H1 (cell line): ENCODE results near the gene DENND1A. TPM values are rescaled to one million over a fixed set of nuclear protein-coding genes. Genes with fewer than 3 reads are reported as not detected.

Experiments used
- CTCF ChIA-PET: fragments of 300-600 bp; sonication (Branson Sonifier 250); formaldehyde crosslinking; loops from one replicate; lab custom pipeline; 2021; ENCODE audit not compliant: partially characterized antibody; lab: Charles Lee
- POLR2A ChIA-PET: fragments of 300-600 bp; sonication (Branson Sonifier 250); formaldehyde crosslinking; loops from one replicate; lab custom pipeline; 2021; ENCODE audit warnings: inconsistent platforms; ENCODE audit not compliant: partially characterized antibody; lab: Charles Lee
- DNase-seq, 2 experiments: peaks; one replicate each; pipeline versions ENCODE4 v3.0.0 to v3.0.0-alpha.2; 2010 to 2022; ENCODE audit warnings: low spot score in 2 of 2, low read depth in 1 of 2, mixed read lengths in 1 of 2
- FAIRE-seq: peaks from 2 replicates; lab custom pipeline; 2011; peaks lifted over from hg19 to GRCh38; lab: Jason Lieb, UNC
- H2AFZ ChIP-seq: 2 replicates; pipeline ENCODE4 v1.8.1; 2012; ENCODE audit warnings: low read length, inconsistent platforms
- H2AK5ac ChIP-seq: 2 replicates; pipeline ENCODE4 v1.6.1; 2013; ENCODE audit warnings: low read depth, low read length
- H2BK120ac ChIP-seq: replicated peaks from 2 replicates; pipeline ENCODE3; 2013; ENCODE audit warnings: low read depth, low read length, inconsistent platforms
- H2BK12ac ChIP-seq: 2 replicates; pipeline ENCODE4 v1.6.1; 2013; ENCODE audit warnings: low read depth, low read length
- H2BK15ac ChIP-seq: 2 replicates; pipeline ENCODE4 v1.6.1; 2013; ENCODE audit warnings: low read length
- H2BK20ac ChIP-seq: 2 replicates; pipeline ENCODE4 v1.6.1; 2013; ENCODE audit warnings: low read length
- H2BK5ac ChIP-seq: 2 replicates; pipeline ENCODE4 v1.6.1; 2013; ENCODE audit warnings: low read depth, low read length
- H3K14ac ChIP-seq: 2 replicates; pipeline ENCODE4 v1.6.1; 2013; ENCODE audit warnings: inconsistent platforms; ENCODE audit not compliant: insufficient read length
- H3K18ac ChIP-seq: 2 replicates; pipeline ENCODE4 v1.6.1; 2013; ENCODE audit warnings: low read length; ENCODE audit errors: extremely low read depth
- H3K23ac ChIP-seq: 2 replicates; pipeline ENCODE4 v1.6.1; 2013; ENCODE audit warnings: inconsistent platforms; ENCODE audit not compliant: insufficient read length
- H3K23me2 ChIP-seq: 2 replicates; pipeline ENCODE4 v1.6.1; 2013; ENCODE audit warnings: low read depth, low read length
- H3K27ac ChIP-seq: 2 replicates; pipeline ENCODE4 v1.6.1; 2011; ENCODE audit warnings: low read depth, low read length, inconsistent platforms
- H3K27me3 ChIP-seq, 4 experiments: replicated peaks in 1 of 4; 1 replicate in 1 of 4; 2 replicates in 3 of 4; pipeline versions ENCODE4 v1.6.1 to v1.8.1; 2011 to 2013; ENCODE audit warnings: low read length in 3 of 4, mild to moderate bottlenecking in 3 of 4, inconsistent platforms in 2 of 4, mixed read lengths in 2 of 4, moderate library complexity in 1 of 4; ENCODE audit not compliant: control insufficient read depth in 3 of 4, insufficient read depth in 3 of 4; ENCODE audit errors: extremely low read depth in 1 of 4
- H3K36me3 ChIP-seq, 4 experiments: 2 replicates each; pipeline versions ENCODE4 v1.6.1 to v1.8.1; 2011 to 2013; ENCODE audit warnings: mild to moderate bottlenecking in 4 of 4, low read length in 3 of 4, moderate library complexity in 2 of 4, control low read depth in 1 of 4, inconsistent platforms in 1 of 4; ENCODE audit not compliant: insufficient read depth in 4 of 4, control insufficient read depth in 2 of 4
- H3K4ac ChIP-seq: replicated peaks from 2 replicates; pipeline ENCODE3; 2013; ENCODE audit warnings: low read length, low read depth, mixed read lengths, inconsistent platforms; ENCODE audit not compliant: insufficient read length
- H3K4me1 ChIP-seq, 4 experiments: replicated peaks in 1 of 4; 1 replicate in 1 of 4; 2 replicates in 3 of 4; pipeline versions ENCODE4 v1.6.1 to v1.8.1; 2011 to 2013; ENCODE audit warnings: low read length in 3 of 4, inconsistent platforms in 2 of 4, mixed read lengths in 1 of 4; ENCODE audit not compliant: insufficient read depth in 4 of 4, control insufficient read depth in 3 of 4
- H3K4me2 ChIP-seq, 2 experiments: 2 replicates each; pipeline versions ENCODE4 v1.6.1 to v1.8.1; 2011 to 2013; ENCODE audit warnings: low read depth in 2 of 2, low read length in 2 of 2, control low read depth in 1 of 2, inconsistent platforms in 1 of 2, mild to moderate bottlenecking in 1 of 2; ENCODE audit not compliant: insufficient read depth in 1 of 2
- H3K4me3 ChIP-seq, 4 experiments: fragments of 200-600, 300-600 bp in 1 of 4; sonication (generic), shearing (Covaris generic), sonication (Bioruptor Twin) in 1 of 4; 2 replicates each; pipeline versions ENCODE4 v1.5.1 to v1.8.1; 2011 to 2016; ENCODE audit warnings: low read length in 4 of 4, low read depth in 3 of 4, control low read depth in 2 of 4, inconsistent platforms in 2 of 4, mild to moderate bottlenecking in 2 of 4, mixed read lengths in 1 of 4, moderate library complexity in 1 of 4; ENCODE audit not compliant: insufficient read depth in 2 of 4; ENCODE audit errors: extremely low read depth in 1 of 4
- H3K56ac ChIP-seq: replicated peaks from 2 replicates; pipeline ENCODE3; 2013; ENCODE audit warnings: low read depth, mild to moderate bottlenecking, mixed read lengths, low read length, inconsistent platforms; ENCODE audit not compliant: insufficient read length
- H3K79me1 ChIP-seq: 2 replicates; pipeline ENCODE4 v1.6.1; 2013; ENCODE audit warnings: low read depth, low read length, control low read depth
- H3K79me2 ChIP-seq, 2 experiments: 2 replicates each; pipeline versions ENCODE4 v1.6.1 to v1.8.1; 2012 to 2013; ENCODE audit warnings: low read length in 2 of 2, mild to moderate bottlenecking in 2 of 2, inconsistent platforms in 1 of 2; ENCODE audit not compliant: insufficient read depth in 2 of 2, control insufficient read depth in 1 of 2
- H3K9ac ChIP-seq, 4 experiments: replicated peaks in 1 of 4; 1 replicate in 1 of 4; 2 replicates in 3 of 4; pipeline versions ENCODE4 v1.6.1 to v1.8.1; 2011 to 2013; ENCODE audit warnings: low read depth in 3 of 4, low read length in 3 of 4, control low read depth in 2 of 4, mild to moderate bottlenecking in 2 of 4, moderate library complexity in 2 of 4, inconsistent platforms in 1 of 4; ENCODE audit errors: extremely low read depth in 1 of 4
- H3K9me3 ChIP-seq, 2 experiments: 2 replicates each; pipeline versions ENCODE4 v1.6.1 to v1.8.1; 2012 to 2013; ENCODE audit warnings: mild to moderate bottlenecking in 2 of 2, moderate library complexity in 2 of 2, control low read depth in 1 of 2, inconsistent platforms in 1 of 2, low read depth in 1 of 2, low read length in 1 of 2, mixed read lengths in 1 of 2; ENCODE audit not compliant: insufficient read depth in 2 of 2
- H4K20me1 ChIP-seq, 2 experiments: replicated peaks in 1 of 2; 2 replicates each; pipeline versions ENCODE3 to v1.8.1; 2011 to 2013; ENCODE audit warnings: inconsistent platforms in 2 of 2, low read length in 2 of 2, mild to moderate bottlenecking in 1 of 2; ENCODE audit not compliant: insufficient read depth in 2 of 2, control insufficient read depth in 1 of 2
- H4K5ac ChIP-seq: 2 replicates; pipeline ENCODE4 v1.6.1; 2013; ENCODE audit warnings: low read length, low read depth, mixed read lengths, inconsistent platforms; ENCODE audit not compliant: insufficient read length
- H4K8ac ChIP-seq: 2 replicates; pipeline ENCODE4 v1.8.0; 2013; ENCODE audit warnings: mild to moderate bottlenecking, moderate library complexity, low read length, inconsistent platforms; ENCODE audit not compliant: insufficient read depth; ENCODE audit errors: extremely low read depth
- H4K91ac ChIP-seq: replicated peaks from 2 replicates; pipeline ENCODE3; 2013; ENCODE audit warnings: low read length, mixed read lengths, inconsistent platforms; ENCODE audit not compliant: insufficient read length
- CBX5 ChIP-seq: fragments of 300-800, 300-1000 bp; sonication (generic); IDR thresholded peaks from 2 replicates; pipeline ENCODE4 v1.7.1; 2016; ENCODE audit warnings: antibody characterized with exemption, low read length, low read depth
- CTBP2 ChIP-seq: IDR thresholded peaks from 2 replicates; pipeline ENCODE4 v1.7.0; 2011; ENCODE audit warnings: borderline replicate concordance, mild to moderate bottlenecking, moderate library complexity, mixed read lengths, low read length; ENCODE audit not compliant: insufficient read depth, insufficient read length
- FOSL1 ChIP-seq: IDR thresholded peaks from 2 replicates; pipeline ENCODE4 v1.6.1; 2011; ENCODE audit warnings: mild to moderate bottlenecking, low read depth, low read length, moderate library complexity; ENCODE audit not compliant: insufficient read depth
- HDAC2 ChIP-seq, 2 experiments: fragments of 300-600 bp in 1 of 2; sonication (generic) in 1 of 2; IDR thresholded peaks; 2 replicates each; pipeline ENCODE4 v1.6.1; 2011 to 2012; ENCODE audit warnings: low read depth in 2 of 2, low read length in 2 of 2, mild to moderate bottlenecking in 2 of 2, moderate library complexity in 2 of 2, borderline replicate concordance in 1 of 2, inconsistent platforms in 1 of 2
- JUND ChIP-seq: IDR thresholded peaks from 2 replicates; pipeline ENCODE4 v1.6.1; 2011; ENCODE audit warnings: mild to moderate bottlenecking, improper control_type of control experiment, low read length
- MAFK ChIP-seq: IDR thresholded peaks from 2 replicates; pipeline ENCODE4 v1.6.1; 2012; ENCODE audit warnings: low read depth, mild to moderate bottlenecking, improper control_type of control experiment, low read length
- MAX ChIP-seq: IDR thresholded peaks from 2 replicates; pipeline ENCODE4 v1.6.1; 2012; ENCODE audit warnings: inconsistent platforms
- PHF8 ChIP-seq: fragments of 200-600 bp; sonication (generic); conservative IDR thresholded peaks from 2 replicates; pipeline ENCODE4 v1.7.1; 2012; ENCODE audit warnings: low read depth, mild to moderate bottlenecking, inconsistent platforms, low read length, moderate library complexity
- POLR2A ChIP-seq, 2 experiments: IDR thresholded peaks; 1 replicate in 1 of 2; 2 replicates in 1 of 2; pipeline ENCODE4 v1.6.1; 2011; ENCODE audit warnings: low read depth in 2 of 2, low read length in 2 of 2, mild to moderate bottlenecking in 2 of 2; ENCODE audit errors: control extremely low read depth in 1 of 2
- SIRT6 ChIP-seq: IDR thresholded peaks from one replicate; pipeline ENCODE4 v1.7.1; 2012; ENCODE audit warnings: low read length, inconsistent platforms
- TAF1 ChIP-seq: IDR thresholded peaks from 2 replicates; pipeline ENCODE4 v1.6.1; 2011; ENCODE audit warnings: mild to moderate bottlenecking, low read depth, low read length
- TEAD4 ChIP-seq: IDR thresholded peaks from 2 replicates; pipeline ENCODE4 v1.6.1; 2012; ENCODE audit warnings: low read depth, low read length, inconsistent platforms, mixed read lengths
- USF2 ChIP-seq: IDR thresholded peaks from 2 replicates; pipeline ENCODE4 v1.6.1; 2011; ENCODE audit warnings: low read length, improper control_type of control experiment
- WGBS, 2 experiments: shearing (Covaris generic) in 1 of 2; methylation state at CpG; one replicate each; pipeline versions ENCODE4 v1.1.6 to v1.1.7; 2013 to 2015; ENCODE audit warnings: low lambda C conversion rate in 2 of 2, mixed read lengths in 2 of 2, inconsistent platforms in 1 of 2, low coverage in 1 of 2, missing lambda C conversion rate in 1 of 2; ENCODE audit not compliant: insufficient replicate concordance in 2 of 2, insufficient coverage in 1 of 2, insufficient read length in 1 of 2; ENCODE audit errors: extremely low coverage in 1 of 2, missing lambda C conversion rate in 1 of 2; 5-methylcytosine and 5-hydroxymethylcytosine counted together
- polyA plus RNA-seq, 7 experiments: library from polyadenylated mRNA; depleted of rRNA in 3 of 7; stranded (reverse) in 5 of 7; unstranded in 2 of 7; fragments of >200 nt in 5 of 7; fragments of 200-250 nt in 2 of 7; gene quantifications; 1 replicate in 5 of 7; 2 replicates in 1 of 7; 4 replicates in 1 of 7; pipeline versions ENCODE4 v1.2.1 to v1.2.3, GENCODE V29; 2011 to 2013; ENCODE audit warnings: missing spikeins in 2 of 7, mixed read lengths in 2 of 7
- total RNA-seq: library from RNA; stranded (reverse); fragmentation: NEBNext Ultra II Directional; extraction: Animal tissue kit (Norgen Biotek cat#: 25700); gene quantifications from 2 replicates; pipeline ENCODE4 v1.2.1, GENCODE V29; 2021

DENND1A gene
- total and polyA plus RNA-seq, 2 of the 8 experiments (the other 6 are each of a cell fraction or from before 2014, with no cell fraction given) = 24.1 to 26.4 TPM

GRCh38 chr9:123718188-123718587 is 211.7 kb downstream of the DENND1A start:
- Histone ChIP-seq H3K4me2 (no peak overlapping the region), H4K5ac (no peak overlapping the region), H2BK5ac (no peak overlapping the region), H4K20me1 (no peaks in the 10 kb centered on the region), H3K36me3 (peaks cover 0 to 12% (median 0%) of the 10 kb centered on the region in 4 experiments; a peak in 3 of 8 replicates), H2BK15ac (no peak overlapping the region), H3K79me2 (no peaks in the 10 kb centered on the region; a peak in 1 of 4 replicates), H3K27me3 (no peaks in the 10 kb centered on the region), H3K4me3 (no peak overlapping the region), H2AFZ (no peak overlapping the region), H3K4me1 (no peaks in the 10 kb centered on the region), H3K14ac (no peak overlapping the region), H3K9me3 (peaks cover 12 to 15% of the 10 kb centered on the region in 2 experiments), H2AK5ac (no peak overlapping the region), H3K27ac (no peak overlapping the region), H3K9ac (no peak overlapping the region), H2BK120ac (no peak overlapping the region), H4K91ac (no peak overlapping the region), H3K4ac (no peak overlapping the region), H2BK12ac (no peak overlapping the region), H3K23me2 (no peaks in the 10 kb centered on the region), H3K79me1 (no peaks in the 10 kb centered on the region), H4K8ac (no peak overlapping the region), H3K23ac (no peak overlapping the region), H3K18ac (no peak overlapping the region), H3K56ac (no peak overlapping the region), H2BK20ac (no peak overlapping the region)
- no peak for DNase-seq
- ChIA-PET POLR2A (interaction anchor here (0.9 kb wide), 1 partner anchor 10 kb away, joined by 3 read pairs; no protein-coding TSS in a partner anchor), CTCF (interaction anchor here (0.7 kb wide), 1 partner anchor 629 kb away, joined by 3 read pairs; no protein-coding TSS in a partner anchor)
- whole genome bisulfite sequencing, 2 experiments = 89% methylated on average over 1 of the region's 1 CpG; no CpG with 5 or more reads in 1 of the 2 experiments
- no peak for FAIRE-seq
- TF ChIP-seq TEAD4 = no peak
- no peak for TF ChIP-seq FOSL1
- no peak for TF ChIP-seq POLR2A (IDR thresholded peaks at IDR 0.05; ENCODE audit: control extremely low read depth in 1 of 2, low read depth in 2 of 2, low read length in 2 of 2)
- no peak for TF ChIP-seq PHF8
- TF ChIP-seq MAFK = no peak
- TF ChIP-seq MAX = no peak
- no peak for TF ChIP-seq HDAC2 (IDR thresholded peaks at IDR 0.05; ENCODE audit: borderline replicate concordance in 1 of 2, low read depth in 2 of 2, low read length in 2 of 2)
- TF ChIP-seq CBX5 = no peak
- no peak for TF ChIP-seq JUND
- no peak for TF ChIP-seq TAF1
- no peak for TF ChIP-seq SIRT6
- no peak for TF ChIP-seq USF2
- no peak for TF ChIP-seq CTBP2
